A549 (cell line): ENCODE measurements around the gene RSRC2. TPM values are rescaled to one million over a fixed set of nuclear protein-coding genes. Genes with fewer than 3 reads are reported as not detected.

Source experiments
- ATAC-seq, 2 experiments: fragments of 200-7000 bp in 1 of 2; fragments of >200 bp in 1 of 2; cut with Nextera tagmentation in 1 of 2; cut with Tn5 transposase in 1 of 2; 3 replicates each; pipeline versions ENCODE4 v1.8.0 to v1.9.1; 2018 to 2020; ENCODE audit warnings: mild to moderate bottlenecking in 1 of 2, moderate library complexity in 1 of 2
- CTCF ChIA-PET: fragments of 300-600 bp; sonication (Branson Sonifier 250); formaldehyde crosslinking; extraction: SDS; loops from one replicate; lab custom pipeline; 2021; ENCODE audit warnings: antibody characterized with exemption, inconsistent platforms; lab: Yijun Ruan, JAX
- POLR2A ChIA-PET: fragments of 350-600 bp; formaldehyde crosslinking; extraction: SDS; loops from one replicate; lab custom pipeline; 2021; ENCODE audit warnings: antibody characterized with exemption, inconsistent platforms; lab: Yijun Ruan, JAX
- DNase-seq, 2 experiments: peaks; one replicate each; pipeline versions ENCODE4 v3.0.0 to v3.0.0-alpha.2; 2011 to 2016; ENCODE audit warnings: low read depth in 1 of 2, low spot score in 1 of 2
- FAIRE-seq: peaks from 2 replicates; lab custom pipeline; 2011; peaks lifted over from hg19 to GRCh38; lab: Jason Lieb, UNC
- H3K27ac ChIP-seq, 2 experiments: fragments of >200 bp; sonication (Bioruptor Twin); formaldehyde crosslinking; 3 replicates each; pipeline ENCODE4 v1.5.1; 2016 to 2017
- H3K4me1 ChIP-seq: fragments of >200 bp; sonication (Bioruptor Twin); formaldehyde crosslinking; 3 replicates; pipeline ENCODE4 v1.6.1; 2016
- H3K4me2 ChIP-seq: fragments of >200 bp; sonication (Bioruptor Twin); formaldehyde crosslinking; 3 replicates; pipeline ENCODE4 v1.6.1; 2016
- H3K4me3 ChIP-seq: fragments of >200 bp; sonication (Bioruptor Twin); formaldehyde crosslinking; 3 replicates; pipeline ENCODE4 v1.5.1; 2016
- H3K9me3 ChIP-seq: fragments of >200 bp; sonication (Bioruptor Twin); formaldehyde crosslinking; 3 replicates; pipeline ENCODE4 v1.6.1; 2016
- ATOH8 ChIP-seq: fragments of 250-450 bp; sonication (Bioruptor Pico); IDR thresholded peaks from 2 replicates; pipeline ENCODE4 v1.5.0; 2020; ENCODE audit warnings: low read depth, mild to moderate bottlenecking, moderate library complexity
- CBX2 ChIP-seq: fragments of 200-600 bp; sonication (generic); IDR thresholded peaks from 2 replicates; pipeline ENCODE4 v1.6.1; 2016; ENCODE audit warnings: low read depth, mild to moderate bottlenecking, borderline replicate concordance
- CBX8 ChIP-seq: fragments of 200-600 bp; sonication (generic); IDR thresholded peaks from 2 replicates; pipeline ENCODE4 v1.6.1; 2016
- ESRRA ChIP-seq: fragments of 150-350 bp; IDR thresholded peaks from 2 replicates; pipeline ENCODE4 v1.6.1; 2014; ENCODE audit warnings: mild to moderate bottlenecking, low read length, borderline replicate concordance
- FOXS1 ChIP-seq: fragments of 250-450 bp; sonication (Bioruptor Pico); IDR thresholded peaks from 2 replicates; pipeline ENCODE4 v1.5.0; 2020; ENCODE audit warnings: mild to moderate bottlenecking, moderate library complexity
- GATA3 ChIP-seq: IDR thresholded peaks from 2 replicates; pipeline ENCODE4 v1.6.1; 2012; ENCODE audit warnings: borderline replicate concordance
- HDAC2 ChIP-seq: fragments of 200-600 bp; sonication (generic); IDR thresholded peaks from 2 replicates; pipeline ENCODE4 v1.6.1; 2016
- HEYL ChIP-seq: fragments of 250-450 bp; sonication (Bioruptor Pico); IDR thresholded peaks from 2 replicates; pipeline ENCODE4 v1.8.0; 2021; ENCODE audit warnings: mild to moderate bottlenecking, moderate library complexity
- HMGXB4 ChIP-seq: fragments of 250-450 bp; sonication (Bioruptor Pico); IDR thresholded peaks from 2 replicates; pipeline ENCODE4 v1.5.0; 2021; ENCODE audit warnings: mild to moderate bottlenecking, moderate library complexity, borderline replicate concordance
- KDM1A ChIP-seq: fragments of 200-600 bp; sonication (generic); IDR thresholded peaks from 2 replicates; pipeline ENCODE4 v1.6.1; 2016; ENCODE audit warnings: low read depth, mild to moderate bottlenecking
- MAFK ChIP-seq: fragments of 450-650 bp; IDR thresholded peaks from 2 replicates; pipeline ENCODE4 v1.6.1; 2014; ENCODE audit not compliant: partially characterized antibody
- MAX ChIP-seq: IDR thresholded peaks from 2 replicates; pipeline ENCODE4 v1.6.1; 2012
- NPAS2 ChIP-seq: fragments of 250-450 bp; sonication (Bioruptor Pico); IDR thresholded peaks from 2 replicates; pipeline ENCODE4 v1.8.0; 2022; ENCODE audit warnings: mild to moderate bottlenecking, moderate library complexity, borderline replicate concordance
- PBX3 ChIP-seq: IDR thresholded peaks from 2 replicates; pipeline ENCODE4 v1.6.1; 2012
- POLR2A ChIP-seq: IDR thresholded peaks from 2 replicates; pipeline ENCODE4 v1.6.1; 2012; ENCODE audit warnings: mild to moderate bottlenecking, low read length
- RAD21 ChIP-seq, 2 experiments: fragments of >200 bp in 1 of 2; sonication (Bioruptor Twin) in 1 of 2; formaldehyde crosslinking in 1 of 2; IDR thresholded peaks in 1 of 2; conservative IDR thresholded peaks in 1 of 2; 2 replicates in 1 of 2; 3 replicates in 1 of 2; pipeline ENCODE4 v1.6.1; 2012 to 2018; ENCODE audit warnings: inconsistent platforms in 1 of 2
- RARB ChIP-seq: fragments of 250-450 bp; sonication (Bioruptor Pico); IDR thresholded peaks from 2 replicates; pipeline ENCODE4 v1.8.0; 2021; ENCODE audit warnings: mild to moderate bottlenecking, moderate library complexity
- RNF2 ChIP-seq: fragments of 200-600 bp; sonication (generic); IDR thresholded peaks from 2 replicates; pipeline ENCODE4 v1.6.1; 2016; ENCODE audit warnings: low read depth, mild to moderate bottlenecking, antibody characterized with exemption, moderate library complexity, borderline replicate concordance
- SMC3 ChIP-seq: fragments of >200 bp; sonication (Bioruptor Twin); formaldehyde crosslinking; IDR thresholded peaks from 3 replicates; pipeline ENCODE4 v1.6.1; 2018; ENCODE audit warnings: inconsistent platforms
- SREBF2 ChIP-seq: fragments of 450-650 bp; IDR thresholded peaks from 2 replicates; pipeline ENCODE4 v1.6.1; 2014; ENCODE audit warnings: mild to moderate bottlenecking, moderate library complexity
- TP53 ChIP-seq: fragments of 250-450 bp; sonication (Bioruptor Pico); IDR thresholded peaks from 2 replicates; pipeline ENCODE4 v1.5.0; 2021; ENCODE audit warnings: mild to moderate bottlenecking, moderate library complexity
- USF2 ChIP-seq: fragments of 450-650 bp; IDR thresholded peaks from 2 replicates; pipeline ENCODE4 v1.6.1; 2014; ENCODE audit warnings: antibody characterized with exemption
- ZC3H11A ChIP-seq: fragments of 450-650 bp; IDR thresholded peaks from 2 replicates; pipeline ENCODE4 v1.6.1; 2014; ENCODE audit warnings: antibody characterized with exemption, mild to moderate bottlenecking
- WGBS: methylation state at CpG from one replicate; pipeline ENCODE4 v1.1.6; 2017; ENCODE audit errors: missing lambda C conversion rate; 5-methylcytosine and 5-hydroxymethylcytosine counted together
- polyA plus RNA-seq, 4 experiments: library from polyadenylated mRNA; depleted of rRNA in 3 of 4; stranded (reverse); fragments of >200 nt; fragmentation: RNase III in 1 of 4; extraction: RNeasy Plus Mini Kit Qiagen cat#74134 plus additional on column Dnase treatment in 1 of 4; gene quantifications; 2 replicates in 3 of 4; 3 replicates in 1 of 4; pipeline ENCODE4 v1.2.3, GENCODE V29; 2011 to 2017
- TF ChIP-seq, protein P1 (sequence below): fragments of >200 bp; sonication (Bioruptor Twin); formaldehyde crosslinking; IDR thresholded peaks from 3 replicates; pipeline ENCODE4 v1.5.1; 2016
- TF ChIP-seq, protein P2 (sequence below): fragments of >200 bp; sonication (Bioruptor Twin); formaldehyde crosslinking; IDR thresholded peaks from 2 replicates; pipeline ENCODE4 v1.6.1; 2016

RSRC2 gene
- polyA plus RNA-seq, 2 of the 4 experiments (the other 2 are of a cell fraction): 72.8 to 83.3 TPM

DNA sequence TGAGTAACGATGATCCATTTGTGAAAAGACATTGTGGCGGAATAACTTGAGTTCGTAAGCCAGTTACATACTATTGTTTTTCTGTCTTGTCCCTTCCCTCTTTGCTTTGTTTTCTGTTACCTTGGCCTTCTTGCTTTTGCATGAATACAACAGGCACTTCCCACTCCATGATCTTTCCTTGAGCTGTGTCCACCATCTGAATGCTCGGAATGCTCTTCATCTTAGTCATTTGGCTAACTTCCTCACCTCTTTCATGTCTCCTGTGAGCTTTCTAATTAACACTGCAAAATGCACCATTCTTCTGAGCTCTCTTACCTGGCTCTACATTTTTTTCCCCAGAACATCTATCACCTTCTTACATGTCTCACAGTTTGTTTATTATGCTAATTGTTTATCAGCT lies 10.3 kb upstream of the RSRC2 start:
- no peaks in the 10 kb centered on the region for H3K9me3 ChIP-seq
- H3K27ac ChIP-seq: no peak overlapping the region
- TF ChIP-seq MAFK: no peak
- TF ChIP-seq TP53 (CRISPR knock-in tag): no peak
- no peak for TF ChIP-seq HEYL (CRISPR knock-in tag)
- TF ChIP-seq USF2: no peak
- no peak for TF ChIP-seq RNF2
- TF ChIP-seq KDM1A: no peak
- no peak for TF ChIP-seq PBX3
- TF ChIP-seq HMGXB4: no peak
- TF ChIP-seq RARB (CRISPR knock-in tag): no peak
- no peak for TF ChIP-seq NPAS2
- TF ChIP-seq, protein P1, sequence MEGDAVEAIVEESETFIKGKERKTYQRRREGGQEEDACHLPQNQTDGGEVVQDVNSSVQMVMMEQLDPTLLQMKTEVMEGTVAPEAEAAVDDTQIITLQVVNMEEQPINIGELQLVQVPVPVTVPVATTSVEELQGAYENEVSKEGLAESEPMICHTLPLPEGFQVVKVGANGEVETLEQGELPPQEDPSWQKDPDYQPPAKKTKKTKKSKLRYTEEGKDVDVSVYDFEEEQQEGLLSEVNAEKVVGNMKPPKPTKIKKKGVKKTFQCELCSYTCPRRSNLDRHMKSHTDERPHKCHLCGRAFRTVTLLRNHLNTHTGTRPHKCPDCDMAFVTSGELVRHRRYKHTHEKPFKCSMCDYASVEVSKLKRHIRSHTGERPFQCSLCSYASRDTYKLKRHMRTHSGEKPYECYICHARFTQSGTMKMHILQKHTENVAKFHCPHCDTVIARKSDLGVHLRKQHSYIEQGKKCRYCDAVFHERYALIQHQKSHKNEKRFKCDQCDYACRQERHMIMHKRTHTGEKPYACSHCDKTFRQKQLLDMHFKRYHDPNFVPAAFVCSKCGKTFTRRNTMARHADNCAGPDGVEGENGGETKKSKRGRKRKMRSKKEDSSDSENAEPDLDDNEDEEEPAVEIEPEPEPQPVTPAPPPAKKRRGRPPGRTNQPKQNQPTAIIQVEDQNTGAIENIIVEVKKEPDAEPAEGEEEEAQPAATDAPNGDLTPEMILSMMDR: no peak
- TF ChIP-seq, all 56 proteins: peak for 0
- WGBS: 90% methylated on average over 4 of the region's 4 CpGs
- ATAC-seq (no peak), DNase-seq (no peak), FAIRE-seq (no peak)
- no peak overlapping the region for H3K4me3 ChIP-seq
- CTCF ChIA-PET: interaction anchor here (0.7 to 1.1 kb wide), 2 partner anchors 216 to 401 kb away, joined by 3 read pairs; partner anchors contain the start of gene DENR
- H3K4me2 ChIP-seq: no peak overlapping the region
- POLR2A ChIA-PET: interaction anchor here (0.6 kb wide), 1 partner anchor 311 kb away, joined by 4 read pairs; the partner anchor contains the start of gene DIABLO
- H3K4me1 ChIP-seq: no peaks in the 10 kb centered on the region

GRCh38 chr12:122533856-122534255 lies 7.1 kb upstream of the RSRC2 start:
- FAIRE-seq: no peak
- no peak for DNase-seq
- no peaks in the 10 kb centered on the region; the same call in 2 of the 3 replicates for H3K4me1 ChIP-seq
- H3K4me2 ChIP-seq: no peak overlapping the region
- POLR2A ChIA-PET: no interaction called here
- over 99% methylated on average over 2 of the region's 2 CpGs for WGBS
- no peak for TF ChIP-seq MAX
- TF ChIP-seq ESRRA: no peak
- no peak for TF ChIP-seq RAD21 (conservative IDR thresholded peaks at IDR 0.05 in 1 of 2, IDR thresholded peaks at IDR 0.05 in 1 of 2)
- no peak overlapping the region for H3K4me3 ChIP-seq
- H3K9me3 ChIP-seq: no peaks in the 10 kb centered on the region
- no peak for ATAC-seq
- H3K27ac ChIP-seq: no peak overlapping the region
- CTCF ChIA-PET: interaction anchor here (1.2 kb wide), 2 partner anchors 17 to 27 kb away, joined by 4 to 5 read pairs; no protein-coding TSS in a partner anchor

- no peak overlapping the region for H3K27ac ChIP-seq
- DNase-seq (no peak), FAIRE-seq (no peak), ATAC-seq (no peak)
- peaks cover 7% of the 10 kb centered on the region; the same call in 2 of the 3 replicates for H3K4me1 ChIP-seq
- H3K4me2 ChIP-seq: no peak overlapping the region; the same call in 2 of the 3 replicates
- ChIA-PET CTCF (interaction anchor here (1.0 kb wide), 1 partner anchor 173 kb away, joined by 3 read pairs; no protein-coding TSS in a partner anchor), POLR2A (no interaction called here)
- no peak overlapping the region for H3K4me3 ChIP-seq
- 96% methylated on average over 6 of the region's 6 CpGs for WGBS
- H3K9me3 ChIP-seq: no peaks in the 10 kb centered on the region
- TF ChIP-seq CBX8 (no peak), GATA3 (no peak), ZC3H11A (no peak), FOXS1 (CRISPR knock-in tag) (no peak), SMC3 (no peak), ATOH8 (CRISPR knock-in tag) (no peak), HEYL (CRISPR knock-in tag) (no peak), POLR2A (no peak), SREBF2 (no peak), HDAC2 (no peak), RNF2 (no peak), CBX2 (no peak)
- TF ChIP-seq, protein P2, sequence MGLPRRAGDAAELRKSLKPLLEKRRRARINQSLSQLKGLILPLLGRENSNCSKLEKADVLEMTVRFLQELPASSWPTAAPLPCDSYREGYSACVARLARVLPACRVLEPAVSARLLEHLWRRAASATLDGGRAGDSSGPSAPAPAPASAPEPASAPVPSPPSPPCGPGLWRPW: no peak
- TF ChIP-seq, protein P1: no peak
Measured at GRCh38 chr12:122528992-122529391, 2.3 kb upstream of the RSRC2 start.
